ENCODE data around the gene LY6G6D.

DNA sequence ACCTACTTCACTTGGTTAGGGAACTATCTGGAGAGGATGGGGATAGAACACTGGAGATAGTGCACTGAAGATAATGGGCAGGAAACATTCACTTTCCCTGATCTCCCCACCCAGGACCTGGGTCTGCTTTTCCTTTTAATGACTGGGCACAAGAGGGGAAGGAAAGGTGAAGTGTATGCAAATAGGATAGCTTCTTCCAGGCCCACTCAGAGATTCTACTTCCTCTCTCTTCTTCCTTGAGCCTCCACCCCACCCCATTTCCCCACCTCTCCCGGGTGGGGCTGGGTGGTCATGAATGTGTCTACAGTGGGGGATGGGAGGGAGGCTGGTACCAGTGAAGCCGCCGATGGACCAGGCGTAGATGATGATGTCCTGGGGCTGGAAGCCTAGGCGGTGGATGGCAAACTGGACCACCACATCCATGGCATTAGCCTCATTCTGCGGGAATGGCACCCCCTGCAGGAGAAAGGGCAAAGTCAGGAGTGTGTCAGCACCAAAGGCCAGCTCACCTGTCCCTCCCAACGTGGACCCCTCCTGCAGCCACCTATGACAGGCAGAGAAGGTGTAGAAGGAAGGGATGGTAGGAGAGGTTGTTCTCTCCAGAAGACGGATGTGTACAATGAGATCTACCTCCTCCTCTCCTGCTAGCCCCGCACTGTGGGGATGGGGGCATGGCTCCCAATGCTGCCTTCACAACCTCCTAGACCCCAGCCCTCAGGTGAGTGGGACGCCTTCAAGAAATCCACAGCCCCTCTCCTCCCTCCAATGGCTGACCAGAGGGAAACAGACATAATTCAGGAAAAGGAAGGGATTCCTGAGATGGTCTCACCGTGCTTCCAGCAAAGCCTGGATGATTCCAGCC, 25.7 kb upstream of the LY6G6D start:
- TF ChIP-seq, protein P1, sequence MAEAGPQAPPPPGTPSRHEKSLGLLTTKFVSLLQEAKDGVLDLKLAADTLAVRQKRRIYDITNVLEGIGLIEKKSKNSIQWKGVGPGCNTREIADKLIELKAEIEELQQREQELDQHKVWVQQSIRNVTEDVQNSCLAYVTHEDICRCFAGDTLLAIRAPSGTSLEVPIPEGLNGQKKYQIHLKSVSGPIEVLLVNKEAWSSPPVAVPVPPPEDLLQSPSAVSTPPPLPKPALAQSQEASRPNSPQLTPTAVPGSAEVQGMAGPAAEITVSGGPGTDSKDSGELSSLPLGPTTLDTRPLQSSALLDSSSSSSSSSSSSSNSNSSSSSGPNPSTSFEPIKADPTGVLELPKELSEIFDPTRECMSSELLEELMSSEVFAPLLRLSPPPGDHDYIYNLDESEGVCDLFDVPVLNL (CRISPR knock-in tag; IDR thresholded peaks at IDR 0.05; ENCODE audit: borderline replicate concordance, low read depth): no peak
- no peak for TF ChIP-seq NFYB (CRISPR knock-in tag; conservative IDR thresholded peaks at IDR 0.05; ENCODE audit: low read depth)
- TF ChIP-seq, protein P2, sequence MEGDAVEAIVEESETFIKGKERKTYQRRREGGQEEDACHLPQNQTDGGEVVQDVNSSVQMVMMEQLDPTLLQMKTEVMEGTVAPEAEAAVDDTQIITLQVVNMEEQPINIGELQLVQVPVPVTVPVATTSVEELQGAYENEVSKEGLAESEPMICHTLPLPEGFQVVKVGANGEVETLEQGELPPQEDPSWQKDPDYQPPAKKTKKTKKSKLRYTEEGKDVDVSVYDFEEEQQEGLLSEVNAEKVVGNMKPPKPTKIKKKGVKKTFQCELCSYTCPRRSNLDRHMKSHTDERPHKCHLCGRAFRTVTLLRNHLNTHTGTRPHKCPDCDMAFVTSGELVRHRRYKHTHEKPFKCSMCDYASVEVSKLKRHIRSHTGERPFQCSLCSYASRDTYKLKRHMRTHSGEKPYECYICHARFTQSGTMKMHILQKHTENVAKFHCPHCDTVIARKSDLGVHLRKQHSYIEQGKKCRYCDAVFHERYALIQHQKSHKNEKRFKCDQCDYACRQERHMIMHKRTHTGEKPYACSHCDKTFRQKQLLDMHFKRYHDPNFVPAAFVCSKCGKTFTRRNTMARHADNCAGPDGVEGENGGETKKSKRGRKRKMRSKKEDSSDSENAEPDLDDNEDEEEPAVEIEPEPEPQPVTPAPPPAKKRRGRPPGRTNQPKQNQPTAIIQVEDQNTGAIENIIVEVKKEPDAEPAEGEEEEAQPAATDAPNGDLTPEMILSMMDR (IDR thresholded peaks at IDR 0.05): no peak
- TF ChIP-seq, protein P3, sequence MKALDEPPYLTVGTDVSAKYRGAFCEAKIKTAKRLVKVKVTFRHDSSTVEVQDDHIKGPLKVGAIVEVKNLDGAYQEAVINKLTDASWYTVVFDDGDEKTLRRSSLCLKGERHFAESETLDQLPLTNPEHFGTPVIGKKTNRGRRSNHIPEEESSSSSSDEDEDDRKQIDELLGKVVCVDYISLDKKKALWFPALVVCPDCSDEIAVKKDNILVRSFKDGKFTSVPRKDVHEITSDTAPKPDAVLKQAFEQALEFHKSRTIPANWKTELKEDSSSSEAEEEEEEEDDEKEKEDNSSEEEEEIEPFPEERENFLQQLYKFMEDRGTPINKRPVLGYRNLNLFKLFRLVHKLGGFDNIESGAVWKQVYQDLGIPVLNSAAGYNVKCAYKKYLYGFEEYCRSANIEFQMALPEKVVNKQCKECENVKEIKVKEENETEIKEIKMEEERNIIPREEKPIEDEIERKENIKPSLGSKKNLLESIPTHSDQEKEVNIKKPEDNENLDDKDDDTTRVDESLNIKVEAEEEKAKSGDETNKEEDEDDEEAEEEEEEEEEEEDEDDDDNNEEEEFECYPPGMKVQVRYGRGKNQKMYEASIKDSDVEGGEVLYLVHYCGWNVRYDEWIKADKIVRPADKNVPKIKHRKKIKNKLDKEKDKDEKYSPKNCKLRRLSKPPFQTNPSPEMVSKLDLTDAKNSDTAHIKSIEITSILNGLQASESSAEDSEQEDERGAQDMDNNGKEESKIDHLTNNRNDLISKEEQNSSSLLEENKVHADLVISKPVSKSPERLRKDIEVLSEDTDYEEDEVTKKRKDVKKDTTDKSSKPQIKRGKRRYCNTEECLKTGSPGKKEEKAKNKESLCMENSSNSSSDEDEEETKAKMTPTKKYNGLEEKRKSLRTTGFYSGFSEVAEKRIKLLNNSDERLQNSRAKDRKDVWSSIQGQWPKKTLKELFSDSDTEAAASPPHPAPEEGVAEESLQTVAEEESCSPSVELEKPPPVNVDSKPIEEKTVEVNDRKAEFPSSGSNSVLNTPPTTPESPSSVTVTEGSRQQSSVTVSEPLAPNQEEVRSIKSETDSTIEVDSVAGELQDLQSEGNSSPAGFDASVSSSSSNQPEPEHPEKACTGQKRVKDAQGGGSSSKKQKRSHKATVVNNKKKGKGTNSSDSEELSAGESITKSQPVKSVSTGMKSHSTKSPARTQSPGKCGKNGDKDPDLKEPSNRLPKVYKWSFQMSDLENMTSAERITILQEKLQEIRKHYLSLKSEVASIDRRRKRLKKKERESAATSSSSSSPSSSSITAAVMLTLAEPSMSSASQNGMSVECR (CRISPR knock-in tag; IDR thresholded peaks at IDR 0.05; ENCODE audit: borderline replicate concordance): no peak
- TF ChIP-seq SP1 (CRISPR knock-in tag; conservative IDR thresholded peaks at IDR 0.05): no peak
- TF ChIP-seq, protein P4, sequence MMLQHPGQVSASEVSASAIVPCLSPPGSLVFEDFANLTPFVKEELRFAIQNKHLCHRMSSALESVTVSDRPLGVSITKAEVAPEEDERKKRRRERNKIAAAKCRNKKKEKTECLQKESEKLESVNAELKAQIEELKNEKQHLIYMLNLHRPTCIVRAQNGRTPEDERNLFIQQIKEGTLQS (CRISPR knock-in tag; conservative IDR thresholded peaks at IDR 0.05): no peak
- TF ChIP-seq ELF4 (CRISPR knock-in tag; IDR thresholded peaks at IDR 0.05; ENCODE audit: low read depth): no peak

All from WTC11 (cell line).